ENCODE data around the gene RBM38. TPM values are rescaled to one million over a fixed set of nuclear protein-coding genes. Genes with fewer than 3 reads are reported as not detected.
A peak's percentile ranks its signal among the peaks of the same experiment; 100 is the strongest.

RBM38 gene
- total and polyA plus RNA-seq, 9 of the 15 experiments (the other 6 are each of a cell fraction or from before 2014, with no cell fraction given), result 0.28 to 82.4 (median 33.2) TPM

GRCh38 chr20:57435498-57436222 is 44.5 kb downstream of the RBM38 start:
- in situ Hi-C loops (cut with MboI), result no loop called here
- intact Hi-C loops (cut with micrococcal nuclease), result no loop called here
- no peak overlapping the region for H3K4me3 ChIP-seq
- H3K36me3 ChIP-seq (ENCODE audit: control insufficient read depth, insufficient read depth, low read length), result no peaks in the 10 kb centered on the region
- H3K27me3 ChIP-seq (ENCODE audit: control insufficient read depth in 2 of 2, insufficient read depth in 2 of 2, low read length in 2 of 2), result no peaks in the 10 kb centered on the region
- H3K4me2 ChIP-seq (ENCODE audit: insufficient read depth, low read length), result peak overlapping the region; percentile 16; the same call in 1 of the 2 replicates
- no peak overlapping the region for H3K27ac ChIP-seq (ENCODE audit: extremely low read depth, low read depth, low read length)
- DNase-seq (ENCODE audit: extremely low read depth in 1 of 4, low spot score in 3 of 4), result peak; percentile 48 to 73 (median 60)
- peak overlapping the region; percentile 72 for H2AFZ ChIP-seq (ENCODE audit: low read depth, low read length)
- WGBS (ENCODE audit: insufficient coverage, low coverage, missing lambda C conversion rate), result 48% methylated on average over 22 of the region's 25 CpGs
- ChIA-PET POLR2A (interaction anchor here (0.5 to 1.1 kb wide), 4 partner anchors 13 to 124 kb away, joined by 3 to 6 read pairs (median 3); partner anchors contain the start of gene RBM38), CTCF (ENCODE audit: low intra/inter-chr PET ratio) (no interaction called here)
- no peak overlapping the region; a peak in 1 of 4 replicates for H3K9ac ChIP-seq (ENCODE audit: insufficient read depth in 1 of 2, low read depth in 2 of 2, low read length in 2 of 2)
- H3K9me3 ChIP-seq (replicated peaks; ENCODE audit: control insufficient read depth, insufficient read depth, low read depth, low read length), result no peaks in the 10 kb centered on the region
- H3K4me1 ChIP-seq (replicated peaks in 1 of 2; ENCODE audit: control insufficient read depth in 2 of 2, insufficient read depth in 2 of 2, low read length in 2 of 2), result peaks cover 42 to 43% of the 10 kb centered on the region in 2 experiments
- no peaks in the 10 kb centered on the region for H3K79me2 ChIP-seq (ENCODE audit: control insufficient read depth, insufficient read depth, low read length)
- BruUV-seq (replicated peaks), result no TSS peak
- no peaks in the 10 kb centered on the region for H4K20me1 ChIP-seq (replicated peaks; ENCODE audit: control insufficient read depth, insufficient read depth, low read length)
- FAIRE-seq, result no peak
- H3K9me1 ChIP-seq (ENCODE audit: control insufficient read depth, insufficient read depth, low read length), result no peaks in the 10 kb centered on the region
- ATAC-seq, result peak; percentile 68
- TF ChIP-seq PCBP1 (IDR thresholded peaks at IDR 0.05; ENCODE audit: low read depth, low read length, poor library complexity, severe bottlenecking) (no peak), PTTG1 (tag; IDR thresholded peaks at IDR 0.05; ENCODE audit: low read depth) (no peak), REST (IDR thresholded peaks at IDR 0.05; ENCODE audit: borderline replicate concordance) (peak; percentile 44; the same call in 1 of the 2 replicates), REST (CRISPR knock-in tag; IDR thresholded peaks at IDR 0.05; ENCODE audit: low read depth) (no peak), ZNF518B (CRISPR knock-in tag; IDR thresholded peaks at IDR 0.05) (no peak), CEBPG (CRISPR knock-in tag; IDR thresholded peaks at IDR 0.05) (no peak; the same call in 1 of the 2 replicates), CEBPG (tag; conservative IDR thresholded peaks at IDR 0.05 in 1 of 2, IDR thresholded peaks at IDR 0.05 in 1 of 2) (peak in 1 of 2 experiments; percentile 35; a peak in 1 of 4 replicates), RFX1 (IDR thresholded peaks at IDR 0.05) (peak; percentile 73), CTBP1 (IDR thresholded peaks at IDR 0.05; ENCODE audit: borderline replicate concordance) (peak; percentile 57; the same call in 1 of the 2 replicates), CBFB (CRISPR knock-in tag; IDR thresholded peaks at IDR 0.05) (0 out of 2 replicates have a peak, but pooled peaks have one; percentile 19)
